SK-N-SH treated with all-trans-retinoic acid at 6 μM for 48 hours (cell line): ENCODE measurements around the gene KCNK10.

Experiments used
- ATAC-seq: fragments of 200-7000 bp; cut with Tn5 transposase; 3 replicates; pipeline ENCODE4 v1.9.1; 2020; ENCODE audit warnings: mild to moderate bottlenecking, moderate library complexity
- ARNTL ChIP-seq: fragments of 450-650 bp; formaldehyde crosslinking; IDR thresholded peaks from 2 replicates; pipeline ENCODE4 v1.5.0; 2020; ENCODE audit warnings: low read depth, mild to moderate bottlenecking, moderate library complexity, borderline replicate concordance
- BACH2 ChIP-seq: fragments of 250-450 bp; sonication (Bioruptor Pico); IDR thresholded peaks from 2 replicates; pipeline ENCODE4 v1.9.0; 2021; ENCODE audit warnings: mild to moderate bottlenecking, borderline replicate concordance
- CREB5 ChIP-seq: fragments of 250-450 bp; sonication (Bioruptor Pico); IDR thresholded peaks from 2 replicates; pipeline ENCODE4 v1.5.1; 2020; ENCODE audit warnings: low read depth, mild to moderate bottlenecking, moderate library complexity
- CSDC2 ChIP-seq: fragments of 250-450 bp; sonication (Bioruptor Pico); IDR thresholded peaks from 2 replicates; pipeline ENCODE4 v1.5.0; 2020; ENCODE audit warnings: mild to moderate bottlenecking, moderate library complexity
- GLIS3 ChIP-seq: fragments of 250-450 bp; sonication (Bioruptor Pico); IDR thresholded peaks from 2 replicates; pipeline ENCODE4 v1.5.0; 2020; ENCODE audit warnings: mild to moderate bottlenecking, moderate library complexity
- ISL1 ChIP-seq: fragments of 250-450 bp; sonication (Bioruptor Pico); IDR thresholded peaks from 2 replicates; pipeline ENCODE4 v2.1.2; 2022; ENCODE audit warnings: mild to moderate bottlenecking, moderate library complexity
- OSR1 ChIP-seq: fragments of 250-450 bp; sonication (Bioruptor Pico); IDR thresholded peaks from 2 replicates; pipeline ENCODE4 v1.8.0; 2022; ENCODE audit warnings: moderate library complexity, mild to moderate bottlenecking, inconsistent platforms
- PATZ1 ChIP-seq: fragments of 250-450 bp; sonication (Bioruptor Pico); IDR thresholded peaks from 2 replicates; pipeline ENCODE4 v1.8.0; 2020; ENCODE audit warnings: mild to moderate bottlenecking, moderate library complexity, borderline replicate concordance
- PPARA ChIP-seq: fragments of 250-450 bp; sonication (Bioruptor Pico); IDR thresholded peaks from 2 replicates; pipeline ENCODE4 v1.5.0; 2020; ENCODE audit warnings: mild to moderate bottlenecking, borderline replicate concordance
- TCF4 ChIP-seq: fragments of 250-450 bp; sonication (Bioruptor Pico); IDR thresholded peaks from 2 replicates; pipeline ENCODE4 v1.8.0; 2021; ENCODE audit warnings: mild to moderate bottlenecking, moderate library complexity, borderline replicate concordance
- TOX ChIP-seq: fragments of 250-450 bp; sonication (Bioruptor Pico); IDR thresholded peaks from 2 replicates; pipeline ENCODE4 v1.8.0; 2021; ENCODE audit warnings: mild to moderate bottlenecking, moderate library complexity, borderline replicate concordance
- TSHZ2 ChIP-seq: fragments of 250-450 bp; sonication (Bioruptor Pico); IDR thresholded peaks from 2 replicates; pipeline ENCODE4 v1.5.0; 2020; ENCODE audit warnings: mild to moderate bottlenecking, moderate library complexity
- ZC3H10 ChIP-seq: fragments of 250-450 bp; sonication (Bioruptor Pico); IDR thresholded peaks from 2 replicates; pipeline ENCODE4 v1.5.1; 2021; ENCODE audit warnings: mild to moderate bottlenecking, moderate library complexity
- ZFP3 ChIP-seq: fragments of 250-450 bp; sonication (Bioruptor Pico); IDR thresholded peaks from 2 replicates; pipeline ENCODE4 v1.5.0; 2020; ENCODE audit warnings: mild to moderate bottlenecking, moderate library complexity
- ZNF565 ChIP-seq: fragments of 450-650 bp; formaldehyde crosslinking; conservative IDR thresholded peaks from 2 replicates; pipeline ENCODE4 v1.5.0; 2020; ENCODE audit warnings: low read depth, mild to moderate bottlenecking, moderate library complexity
- ZNF70 ChIP-seq: fragments of 450-650 bp; formaldehyde crosslinking; IDR thresholded peaks from 2 replicates; pipeline ENCODE4 v1.5.0; 2020; ENCODE audit warnings: mild to moderate bottlenecking, moderate library complexity
- ZNF8 ChIP-seq: fragments of 450-650 bp; formaldehyde crosslinking; IDR thresholded peaks from 2 replicates; pipeline ENCODE4 v1.5.0; 2020; ENCODE audit warnings: mild to moderate bottlenecking, moderate library complexity
- TF ChIP-seq, protein P1 (sequence below): fragments of 250-450 bp; sonication (Bioruptor Pico); IDR thresholded peaks from 2 replicates; pipeline ENCODE4 v1.8.0; 2021; ENCODE audit warnings: low read depth, mild to moderate bottlenecking, moderate library complexity, borderline replicate concordance

KCNK10 gene

DNA sequence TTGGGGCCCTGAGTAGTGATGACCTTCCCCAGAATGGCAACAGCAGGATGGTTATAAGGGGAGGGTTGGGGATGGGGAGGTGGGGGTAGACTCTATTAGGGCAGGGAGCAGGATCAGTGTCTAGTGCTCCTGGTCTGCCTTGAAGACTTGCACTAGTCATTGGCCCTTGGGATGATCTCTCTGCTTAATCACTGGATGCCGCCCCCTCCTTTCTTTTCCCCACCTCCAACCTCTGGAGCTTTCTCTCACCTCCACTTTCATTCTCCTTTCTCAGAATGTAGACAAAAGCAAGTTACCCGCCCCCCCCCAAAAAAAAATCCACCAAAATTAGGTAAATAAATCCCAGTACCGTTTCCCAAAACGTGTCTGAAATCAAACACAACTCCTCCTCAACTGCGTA, 2.8 kb upstream of the KCNK10 start (continued):
- TF ChIP-seq ARNTL (CRISPR knock-in tag) (no peak), CSDC2 (CRISPR knock-in tag) (no peak), ZNF70 (CRISPR knock-in tag) (no peak), BACH2 (CRISPR knock-in tag) (no peak), PATZ1 (CRISPR knock-in tag) (no peak), TCF4 (CRISPR knock-in tag) (no peak), CREB5 (CRISPR knock-in tag) (no peak)
- TF ChIP-seq, protein P1, sequence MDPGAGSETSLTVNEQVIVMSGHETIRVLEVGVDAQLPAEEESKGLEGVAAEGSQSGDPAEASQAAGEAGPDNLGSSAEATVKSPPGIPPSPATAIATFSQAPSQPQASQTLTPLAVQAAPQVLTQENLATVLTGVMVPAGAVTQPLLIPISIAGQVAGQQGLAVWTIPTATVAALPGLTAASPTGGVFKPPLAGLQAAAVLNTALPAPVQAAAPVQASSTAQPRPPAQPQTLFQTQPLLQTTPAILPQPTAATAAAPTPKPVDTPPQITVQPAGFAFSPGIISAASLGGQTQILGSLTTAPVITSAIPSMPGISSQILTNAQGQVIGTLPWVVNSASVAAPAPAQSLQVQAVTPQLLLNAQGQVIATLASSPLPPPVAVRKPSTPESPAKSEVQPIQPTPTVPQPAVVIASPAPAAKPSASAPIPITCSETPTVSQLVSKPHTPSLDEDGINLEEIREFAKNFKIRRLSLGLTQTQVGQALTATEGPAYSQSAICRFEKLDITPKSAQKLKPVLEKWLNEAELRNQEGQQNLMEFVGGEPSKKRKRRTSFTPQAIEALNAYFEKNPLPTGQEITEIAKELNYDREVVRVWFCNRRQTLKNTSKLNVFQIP (CRISPR knock-in tag) = no peak
- TF ChIP-seq, all 23 proteins: peak for 0

GRCh38 chr14:88324930-88325329, 1.9 kb upstream of the KCNK10 start:
- TF ChIP-seq OSR1 (CRISPR knock-in tag) = no peak
- TF ChIP-seq PATZ1 (CRISPR knock-in tag) = no peak
- TF ChIP-seq ZFP3 (CRISPR knock-in tag) = no peak
- no peak for TF ChIP-seq ZNF565 (CRISPR knock-in tag)
- TF ChIP-seq PPARA (CRISPR knock-in tag) = no peak
- TF ChIP-seq GLIS3 (CRISPR knock-in tag) = no peak
- TF ChIP-seq ZNF70 (CRISPR knock-in tag) = no peak
- no peak for TF ChIP-seq ISL1 (CRISPR knock-in tag)
- no peak for TF ChIP-seq ZC3H10 (CRISPR knock-in tag)
- no peak for TF ChIP-seq BACH2 (CRISPR knock-in tag)
- no peak for TF ChIP-seq TSHZ2 (CRISPR knock-in tag)
- no peak for TF ChIP-seq ZNF8
- no peak for TF ChIP-seq CREB5 (CRISPR knock-in tag)
- ATAC-seq = no peak

GRCh38 chr14:88324491-88324890, 1.4 kb upstream of the KCNK10 start:
- no peak for TF ChIP-seq TOX (CRISPR knock-in tag)
- TF ChIP-seq ARNTL (CRISPR knock-in tag) = no peak

More at GRCh38 chr14:88324491-88324890, 1.4 kb upstream of the KCNK10 start:
- ATAC-seq = no peak
